Measurements from ENCODE around the gene LPCAT3.

Gene LPCAT3

GRCh38 chr12:6937481-6938352 lies 80.6 kb downstream of the LPCAT3 start:
- DNase-seq (ENCODE audit: low read depth in 2 of 2): peak; percentile 85 to 87

- DNase-seq (ENCODE audit: low read depth in 2 of 2): no peak
These were observed 81.4 kb downstream of the LPCAT3 start for GRCh38 chr12:6936636-6937480.

GRCh38 chr12:6936194-6936635 lies 82.1 kb downstream of the LPCAT3 start:
- no peak for DNase-seq (ENCODE audit: low read depth in 2 of 2)

GRCh38 chr12:6935371-6936193 lies 82.7 kb downstream of the LPCAT3 start:
- DNase-seq (ENCODE audit: low read depth in 2 of 2): no peak

GRCh38 chr12:6934110-6934509 lies 84.2 kb downstream of the LPCAT3 start:
- no peak for DNase-seq (ENCODE audit: low read depth in 2 of 2)

- DNase-seq (ENCODE audit: low read depth in 2 of 2): no peak
These were observed 85.5 kb downstream of the LPCAT3 start for GRCh38 chr12:6932766-6933165.

GRCh38 chr12:6929466-6930452 lies 88.5 kb downstream of the LPCAT3 start:
- DNase-seq (ENCODE audit: low read depth in 2 of 2): no peak

- no peak for DNase-seq (ENCODE audit: low read depth in 2 of 2)
These were observed 89.4 kb downstream of the LPCAT3 start for GRCh38 chr12:6928703-6929407.

GRCh38 chr12:6928022-6928702 lies 90.1 kb downstream of the LPCAT3 start:
- no peak for DNase-seq (ENCODE audit: low read depth in 2 of 2)

GRCh38 chr12:6927379-6928021 lies 90.8 kb downstream of the LPCAT3 start, which contains the start of gene ATN1:
Gene ATN1, plus strand, starts transcription at chr12:6927959. Its CDS starts 6,043 bp downstream, at chr12:6934002.
- no peak for DNase-seq (ENCODE audit: low read depth in 2 of 2)
